ENCODE data around the gene FGF11. TPM values are rescaled to one million over a fixed set of nuclear protein-coding genes. Genes with fewer than 3 reads are reported as not detected.

The FGF11 gene
- total RNA-seq, 4 donors from 2014 or later = 1.5 to 3.3 (median 2.2) TPM

- peak overlapping the region; percentile 55 to 96 (median 66) for H3K4me3 ChIP-seq
- peaks cover 0 to 10% (median 0%) of the 10 kb centered on the region in 3 donors for H3K36me3 ChIP-seq
- TF ChIP-seq, protein P1, sequence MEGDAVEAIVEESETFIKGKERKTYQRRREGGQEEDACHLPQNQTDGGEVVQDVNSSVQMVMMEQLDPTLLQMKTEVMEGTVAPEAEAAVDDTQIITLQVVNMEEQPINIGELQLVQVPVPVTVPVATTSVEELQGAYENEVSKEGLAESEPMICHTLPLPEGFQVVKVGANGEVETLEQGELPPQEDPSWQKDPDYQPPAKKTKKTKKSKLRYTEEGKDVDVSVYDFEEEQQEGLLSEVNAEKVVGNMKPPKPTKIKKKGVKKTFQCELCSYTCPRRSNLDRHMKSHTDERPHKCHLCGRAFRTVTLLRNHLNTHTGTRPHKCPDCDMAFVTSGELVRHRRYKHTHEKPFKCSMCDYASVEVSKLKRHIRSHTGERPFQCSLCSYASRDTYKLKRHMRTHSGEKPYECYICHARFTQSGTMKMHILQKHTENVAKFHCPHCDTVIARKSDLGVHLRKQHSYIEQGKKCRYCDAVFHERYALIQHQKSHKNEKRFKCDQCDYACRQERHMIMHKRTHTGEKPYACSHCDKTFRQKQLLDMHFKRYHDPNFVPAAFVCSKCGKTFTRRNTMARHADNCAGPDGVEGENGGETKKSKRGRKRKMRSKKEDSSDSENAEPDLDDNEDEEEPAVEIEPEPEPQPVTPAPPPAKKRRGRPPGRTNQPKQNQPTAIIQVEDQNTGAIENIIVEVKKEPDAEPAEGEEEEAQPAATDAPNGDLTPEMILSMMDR (IDR thresholded peaks at IDR 0.05) = no peak
- TF ChIP-seq POLR2A (IDR thresholded peaks at IDR 0.05) = no peak
- no peak for TF ChIP-seq EP300 (IDR thresholded peaks at IDR 0.05)
- peaks cover 0 to 56% (median 21%) of the 10 kb centered on the region in 4 donors for H3K4me1 ChIP-seq
- WGBS, 2 donors = 7 to 14% methylated on average over 6 to 16 of the region's 16 CpGs
- H3K27me3 ChIP-seq = no peaks in the 10 kb centered on the region
- H3K27ac ChIP-seq = peak overlapping the region; percentile 85 to 98 (median 96)
- DNase-seq (ENCODE audit: low spot score in 2 of 2) = peak; percentile 56 to 57
- no peaks in the 10 kb centered on the region for H3K9me3 ChIP-seq
These were observed 36.1 kb upstream of the FGF11 start for GRCh38 chr17:7403043-7403726.

GRCh38 chr17:7403727-7403976 is 35.7 kb upstream of the FGF11 start:
- Histone ChIP-seq H3K9me3 (no peaks in the 10 kb centered on the region), H3K4me1 (peaks cover 0 to 56% (median 21%) of the 10 kb centered on the region in 4 donors), H3K27ac (peak overlapping the region; percentile 85 to 98 (median 96)), H3K36me3 (peaks cover 0 to 15% (median 0%) of the 10 kb centered on the region in 3 donors), H3K4me3 (peak overlapping the region; percentile 55 to 96 (median 66)), H3K27me3 (no peaks in the 10 kb centered on the region)
- 0% methylated on average over 10 of the region's 13 CpGs; no CpG with 5 or more reads in 1 of the 2 donors for WGBS, 2 donors
- DNase-seq (ENCODE audit: low spot score in 2 of 2) = no peak
- TF ChIP-seq EP300 (IDR thresholded peaks at IDR 0.05) (no peak), POLR2A (IDR thresholded peaks at IDR 0.05) (no peak)
- TF ChIP-seq, protein P1 (IDR thresholded peaks at IDR 0.05) = no peak

DNA sequence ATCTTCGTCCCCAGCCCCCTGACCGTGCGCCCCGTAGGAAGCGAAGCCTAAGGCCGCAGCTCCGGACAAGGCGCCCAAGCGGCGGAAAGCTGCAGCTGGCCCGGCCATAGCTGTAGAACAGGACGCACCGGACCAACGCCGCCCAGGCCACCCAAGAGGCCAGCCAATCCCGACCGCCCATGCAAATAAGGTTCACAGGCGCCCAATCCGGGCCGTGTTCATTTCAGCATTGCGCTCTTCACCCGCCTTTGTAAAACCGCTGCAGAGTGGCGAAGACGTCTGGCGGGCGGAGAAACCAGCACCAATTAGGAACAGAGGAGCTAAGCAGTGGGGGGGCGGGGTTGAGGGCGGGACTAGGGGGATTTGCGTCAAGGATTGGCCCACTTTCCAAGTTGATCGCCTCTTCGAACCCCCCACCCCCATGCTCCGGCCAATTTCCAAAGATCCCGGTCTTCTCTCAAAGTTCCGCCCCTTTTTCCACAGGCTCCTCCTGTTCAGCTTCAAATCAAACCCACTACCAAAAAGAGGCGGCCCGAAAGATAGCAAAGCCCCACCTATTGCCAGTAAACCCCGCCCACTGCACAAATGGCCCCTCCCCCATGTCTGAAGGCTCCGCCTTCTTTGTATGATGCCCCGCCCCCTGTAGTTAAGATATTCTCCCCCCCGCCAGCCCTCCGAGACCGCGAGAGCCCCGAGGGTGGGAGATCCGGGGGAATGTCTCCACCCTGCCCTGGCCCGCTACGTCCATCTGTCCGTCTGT is 35.2 kb upstream of the FGF11 start, which contains the start of gene TMEM256:
Gene TMEM256, minus strand, starts transcription at position 121 of the 760 bp plus-strand sequence. Its CDS starts 13 bp downstream, at position 108.
- 0% methylated on average over 23 to 49 of the region's 49 CpGs for WGBS, 2 donors
- H3K4me1 ChIP-seq = peaks cover 0 to 56% (median 21%) of the 10 kb centered on the region in 4 donors
- H3K27ac ChIP-seq = peak within 1 kb of the TSS; percentile 85 to 98 (median 96)
- H3K27me3 ChIP-seq = no peaks in the 10 kb centered on the region
- TF ChIP-seq EP300 (IDR thresholded peaks at IDR 0.05) = peak; percentile 82 to 99
- TF ChIP-seq, protein P1 (IDR thresholded peaks at IDR 0.05) = peak in 2 of 5 experiments; percentile 47 to 57
- peak; percentile 97 to 99 for TF ChIP-seq POLR2A (IDR thresholded peaks at IDR 0.05)
- H3K4me3 ChIP-seq = peak within 1 kb of the TSS; percentile 63 to 96 (median 70)
- peak; percentile 98 to 99 for DNase-seq (ENCODE audit: low spot score in 2 of 2)
- H3K36me3 ChIP-seq = peaks cover 0 to 20% (median 0%) of the 10 kb centered on the region in 3 donors
- no peaks in the 10 kb centered on the region for H3K9me3 ChIP-seq

GRCh38 chr17:7404737-7405349 is 34.5 kb upstream of the FGF11 start:
- Histone ChIP-seq H3K36me3 (peaks cover 0 to 27% (median 0%) of the 10 kb centered on the region in 3 donors), H3K27ac (peak overlapping the region; percentile 85 to 98 (median 94)), H3K4me3 (peak overlapping the region; percentile 63 to 96 (median 70)), H3K27me3 (no peaks in the 10 kb centered on the region), H3K9me3 (no peaks in the 10 kb centered on the region), H3K4me1 (peaks cover 0 to 56% (median 21%) of the 10 kb centered on the region in 4 donors)
- peak; percentile 49 to 57 for DNase-seq (ENCODE audit: low spot score in 2 of 2)
- TF ChIP-seq POLR2A (IDR thresholded peaks at IDR 0.05) = peak in 1 of 2 donors; percentile 76
- TF ChIP-seq EP300 (IDR thresholded peaks at IDR 0.05) = peak in 1 of 2 donors; percentile 45
- TF ChIP-seq, protein P1 (IDR thresholded peaks at IDR 0.05) = peak; percentile 11 to 32 (median 18)
- 0 to 1% methylated on average over 28 to 39 of the region's 65 CpGs for WGBS, 2 donors
